Stimulated activated CD4-positive, alpha-beta T cell treated with anti-CD3 and anti-CD28 coated beads, Interleukin-2, amount 100 ng/mL, for 48 hours (primary cell): ENCODE results near the gene OGFOD1.

Experiments used
- DNase-seq, 2 donors: peaks; one replicate each; pipeline ENCODE4 v3.0.0-alpha.2; 2020

The OGFOD1 gene

DNA sequence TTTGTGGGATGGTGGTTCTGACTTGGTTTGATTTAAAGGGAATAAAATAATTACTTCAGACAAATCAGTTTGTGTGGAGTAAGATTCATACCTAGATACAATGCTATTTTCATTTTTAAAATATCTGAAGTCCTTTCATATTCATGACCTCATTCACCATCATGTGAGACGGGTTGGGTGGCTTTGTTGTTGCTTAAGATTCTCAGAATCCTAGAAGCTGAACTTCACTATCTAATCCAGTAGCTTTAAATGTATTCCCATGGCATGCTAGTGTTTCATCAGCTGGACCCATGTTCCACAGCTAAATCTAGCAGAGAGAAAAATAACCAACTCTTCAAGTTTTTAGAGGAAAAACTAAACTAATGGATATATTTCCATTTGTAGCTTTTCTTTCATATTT, 23.3 kb upstream of the OGFOD1 start:
- no peak for DNase-seq

DNA sequence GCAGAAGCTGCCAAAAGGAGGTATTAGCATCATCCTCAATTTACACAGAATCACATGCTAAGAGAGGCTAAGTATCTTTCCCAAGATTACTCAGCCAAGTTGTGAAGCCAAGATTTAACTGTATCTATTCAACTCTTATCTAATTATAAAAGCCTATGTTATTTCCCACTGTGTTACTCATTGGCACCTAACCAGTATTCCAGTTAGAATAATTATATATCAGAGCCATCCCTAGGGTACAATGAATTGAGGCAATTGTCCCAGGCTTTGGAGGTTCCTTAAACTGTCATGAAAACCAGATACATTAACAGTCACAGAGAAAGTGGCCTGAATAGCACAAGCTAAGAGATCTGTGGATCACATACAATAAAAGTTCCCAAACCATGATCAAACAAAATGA, 15.1 kb upstream of the OGFOD1 start:
- no peak for DNase-seq

DNA sequence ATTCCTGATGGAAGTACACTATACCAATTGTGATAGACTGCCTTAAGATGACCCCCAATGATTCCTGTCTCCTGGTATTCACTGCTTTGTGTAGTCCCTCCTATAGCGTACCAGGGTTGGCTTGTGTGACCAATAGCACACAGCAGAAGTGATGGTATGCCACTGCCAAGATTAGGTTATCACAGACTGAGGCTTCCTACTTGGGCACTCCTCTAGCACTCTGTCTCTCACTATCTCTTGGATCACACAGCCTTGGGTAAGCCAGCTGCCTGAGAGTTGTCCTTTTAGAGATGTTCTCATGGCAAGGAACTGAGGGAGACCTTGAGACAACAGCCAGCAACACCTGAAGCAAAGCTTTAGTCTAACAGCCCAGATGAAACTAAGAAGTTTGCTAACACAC, 13.3 kb upstream of the OGFOD1 start:
- DNase-seq, result no peak

- DNase-seq, result no peak
These were observed 4.1 kb upstream of the OGFOD1 start for GRCh38 chr16:56447286-56447685.

- no peak for DNase-seq
These were observed 3.3 kb upstream of the OGFOD1 start for GRCh38 chr16:56448005-56448404.

DNA sequence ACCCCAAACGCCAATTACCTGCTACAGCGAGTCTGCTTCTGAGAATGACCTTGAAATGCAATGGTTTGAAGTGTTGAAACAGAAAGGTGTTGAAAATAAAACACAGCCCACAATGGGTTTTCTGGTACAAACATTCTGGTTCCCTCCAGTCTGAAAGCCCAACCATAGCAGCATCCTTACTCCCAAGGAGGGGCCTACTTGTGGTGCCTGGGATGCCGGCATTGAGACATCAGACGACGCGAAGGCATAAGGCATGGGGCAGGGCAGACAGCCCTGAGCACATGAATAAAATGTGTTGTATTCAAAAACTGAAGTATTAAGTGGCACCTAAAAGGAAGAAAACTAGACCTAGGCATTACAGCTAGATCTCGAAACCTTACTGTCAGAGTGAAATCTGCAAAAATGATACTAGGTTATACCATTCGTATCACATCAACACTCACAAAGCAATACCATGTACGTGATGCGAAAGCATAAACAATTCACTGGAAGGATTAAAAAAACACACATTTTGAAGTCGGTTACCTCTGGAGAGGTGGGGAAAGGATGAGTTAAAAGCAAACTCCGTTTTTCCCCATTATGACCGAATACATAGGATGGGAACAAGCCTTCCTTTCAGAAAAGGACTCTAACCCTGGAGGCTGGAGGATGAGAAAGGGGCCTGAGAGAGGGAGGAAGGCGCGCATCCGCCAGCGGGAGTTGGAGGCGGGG, 924 bp upstream of the OGFOD1 start:
- peak in 1 of 2 donors; percentile 32 for DNase-seq

- no peak for DNase-seq
These were observed 667 bp downstream of the OGFOD1 start for GRCh38 chr16:56451753-56452689.

- no peak for DNase-seq
These were observed 6.6 kb downstream of the OGFOD1 start for GRCh38 chr16:56457927-56458470.

DNA sequence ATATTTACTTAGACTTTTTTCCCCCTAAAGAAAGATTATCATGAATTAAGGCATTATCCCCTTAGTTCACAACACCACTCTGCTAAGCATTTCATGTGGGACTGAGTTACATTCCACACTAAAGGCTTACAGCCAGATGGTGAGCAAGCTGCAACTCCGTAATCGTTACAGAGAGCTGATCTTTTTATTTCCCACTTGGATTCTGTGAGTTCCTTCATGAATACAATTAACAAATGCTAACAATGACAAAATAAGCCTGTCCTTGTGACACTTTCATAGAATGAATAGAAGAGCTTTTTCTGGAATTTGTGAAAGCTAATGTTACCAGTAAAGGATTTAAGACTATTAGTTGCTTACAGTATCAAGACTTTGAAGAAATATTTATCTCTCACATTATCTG, 8.7 kb downstream of the OGFOD1 start:
- no peak for DNase-seq

- no peak for DNase-seq
These were observed 10.9 kb downstream of the OGFOD1 start for GRCh38 chr16:56462064-56462796.

DNA sequence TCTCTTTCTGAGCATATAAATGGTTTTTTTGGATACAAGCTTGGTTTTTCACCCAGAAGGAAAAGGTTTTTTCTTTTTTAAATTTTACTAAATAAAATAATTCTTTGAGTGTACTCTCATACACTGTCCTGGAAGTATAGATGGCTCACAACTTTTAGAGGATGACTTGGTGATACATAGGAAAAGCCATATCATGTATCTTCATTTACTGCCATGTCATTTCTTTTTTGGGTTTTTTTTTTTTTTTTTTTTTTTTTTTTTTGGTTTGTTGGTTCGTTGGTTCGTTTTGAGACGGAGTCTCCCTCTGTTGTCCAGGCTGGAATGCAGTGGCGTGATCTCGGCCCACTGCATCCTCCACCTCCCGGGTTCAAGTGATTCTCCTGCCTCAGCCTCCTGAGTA, 11.8 kb downstream of the OGFOD1 start:
- DNase-seq, result no peak

- no peak for DNase-seq
These were observed 15.0 kb downstream of the OGFOD1 start for GRCh38 chr16:56466344-56466743.

GRCh38 chr16:56468800-56469199, 17.4 kb downstream of the OGFOD1 start:
- no peak for DNase-seq

GRCh38 chr16:56469748-56470147, 18.4 kb downstream of the OGFOD1 start:
- DNase-seq, result no peak

- no peak for DNase-seq
These were observed 18.9 kb downstream of the OGFOD1 start for GRCh38 chr16:56470232-56470631.

DNA sequence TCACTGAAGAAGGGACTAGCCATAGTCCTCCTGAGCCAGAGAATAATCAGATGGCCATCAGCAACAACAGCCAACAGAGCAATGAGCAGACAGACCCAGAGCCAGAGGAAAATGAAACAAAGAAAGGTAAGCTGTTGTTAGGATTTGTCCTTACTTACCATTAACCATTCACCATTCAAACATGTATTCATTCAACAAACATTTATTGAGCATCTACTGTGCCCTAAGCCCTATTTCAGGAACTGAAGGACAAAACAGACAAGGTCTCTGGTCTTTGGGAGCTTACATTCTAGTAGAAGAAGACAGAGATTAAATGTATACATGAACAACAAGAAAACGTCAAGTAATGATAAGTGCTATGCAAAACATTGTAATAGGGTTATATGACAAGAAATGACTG, 19.3 kb downstream of the OGFOD1 start:
- no peak for DNase-seq

GRCh38 chr16:56475201-56475600, 23.8 kb downstream of the OGFOD1 start:
- DNase-seq, result no peak

DNA sequence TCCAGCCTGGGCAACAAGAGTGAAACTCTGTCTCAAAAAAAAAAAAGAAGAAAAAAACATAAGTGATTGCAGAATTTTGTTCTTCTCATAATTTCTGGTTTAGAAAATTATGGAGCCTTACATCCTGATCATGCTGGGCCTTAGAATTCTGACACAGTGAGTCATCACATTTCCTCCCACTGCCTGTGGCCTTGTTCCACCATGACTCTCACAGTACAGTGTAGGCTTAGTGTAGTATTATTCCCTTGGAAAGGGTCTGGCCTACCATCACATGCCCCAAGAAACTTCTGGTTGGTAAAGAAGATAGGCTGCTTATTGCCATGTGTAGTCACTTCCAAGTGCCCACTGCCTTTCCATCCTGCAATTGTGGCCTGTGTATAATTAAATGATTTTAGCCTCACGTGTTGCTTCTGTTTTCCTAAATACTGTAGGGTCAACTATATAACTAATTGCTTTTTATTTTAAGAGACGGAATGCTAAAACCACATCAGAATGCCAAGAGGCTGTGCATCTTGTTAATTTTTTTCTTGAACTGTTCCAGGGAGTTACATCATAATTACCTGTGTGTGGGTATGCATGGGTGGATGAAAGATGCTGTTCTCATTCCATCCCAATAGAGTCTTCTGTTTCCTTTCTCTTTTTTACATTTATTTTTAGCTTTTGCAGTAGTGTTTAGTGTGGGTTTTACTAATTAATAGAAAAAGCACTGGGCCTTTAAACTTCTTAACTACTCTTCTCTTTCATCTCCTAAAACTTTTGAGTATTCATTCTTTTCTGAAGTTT, 25.9 kb downstream of the OGFOD1 start:
- DNase-seq, result no peak

- DNase-seq, result no peak
These were observed 27.1 kb downstream of the OGFOD1 start for GRCh38 chr16:56478281-56479049.

DNA sequence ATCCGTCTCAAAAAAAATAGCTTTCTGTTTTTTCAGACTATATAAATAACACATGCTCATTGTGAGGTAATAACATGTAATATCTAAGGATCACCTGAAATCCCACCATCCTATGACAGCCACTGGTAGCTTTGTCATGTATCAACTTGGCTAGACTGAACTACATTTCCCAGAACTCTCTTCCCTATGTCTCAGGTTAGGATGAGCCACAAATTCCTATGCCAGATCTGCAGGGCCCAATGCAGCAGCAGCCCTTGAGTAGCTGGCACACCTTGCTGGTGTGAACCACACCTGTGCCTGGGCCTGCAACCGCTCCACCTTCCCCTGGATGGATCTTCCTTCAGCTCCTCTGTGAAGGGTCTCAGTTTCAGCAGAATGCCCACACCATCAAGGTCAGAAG, 28.1 kb downstream of the OGFOD1 start:
- DNase-seq, result no peak

DNA sequence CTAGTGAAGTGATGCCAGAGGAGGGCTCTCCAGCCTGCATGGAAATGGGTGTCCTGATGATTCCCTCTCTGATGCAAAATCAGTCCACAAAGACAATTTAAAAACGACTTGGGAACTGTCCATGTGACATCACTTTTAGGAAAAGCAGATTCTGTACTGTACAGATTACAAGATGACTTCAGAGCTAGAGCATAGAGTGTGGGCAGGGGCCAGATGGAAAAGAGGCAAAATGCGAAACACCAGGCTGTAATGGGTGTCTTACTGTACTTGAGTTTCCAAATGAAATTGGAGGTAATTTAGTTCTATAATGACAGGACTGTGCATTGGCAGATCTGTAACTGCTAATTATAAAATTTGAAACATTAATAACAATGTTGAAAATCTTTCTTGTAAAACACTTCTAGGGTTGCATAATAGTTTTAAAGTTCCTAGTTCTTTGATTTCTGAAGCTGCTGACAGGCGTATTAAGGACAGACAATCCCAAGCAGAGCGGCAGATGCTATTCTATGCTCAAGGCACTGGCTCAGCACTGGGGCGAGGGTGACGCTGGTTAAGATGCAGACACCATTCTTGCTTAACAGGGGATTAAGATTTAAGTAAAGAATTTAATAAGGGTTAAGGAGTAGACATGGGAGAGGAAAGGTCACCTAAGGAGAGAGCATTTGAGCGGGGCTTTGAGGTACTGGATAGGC, 29.6 kb downstream of the OGFOD1 start:
- no peak for DNase-seq
